Mucosa of descending colon (tissue), 3 donors: ENCODE measurements around the gene RGS11. TPM values are rescaled to one million over a fixed set of nuclear protein-coding genes. Genes with fewer than 3 reads are reported as not detected.
A peak's percentile ranks its signal among the peaks of the same experiment; 100 is the strongest.

Experiments used
- ATAC-seq: fragments of 200-7000 bp; cut with Tn5 transposase; one replicate; pipeline ENCODE4 v1.9.1; 2020; ENCODE audit warnings: mild to moderate bottlenecking, moderate library complexity
- DNase-seq, 3 donors: peaks; one replicate each; pipeline ENCODE4 v3.0.0-alpha.2; 2020
- H3K36me3 ChIP-seq: fragments of 200-600 bp; one replicate; pipeline ENCODE4 v1.8.0; 2021; ENCODE audit warnings: low read depth, mild to moderate bottlenecking
- H3K4me1 ChIP-seq: fragments of 200-600 bp; one replicate; pipeline ENCODE4 v1.8.0; 2021; ENCODE audit warnings: low read depth, mild to moderate bottlenecking
- H3K4me3 ChIP-seq: fragments of 200-600 bp; one replicate; pipeline ENCODE4 v1.8.0; 2021; ENCODE audit warnings: mild to moderate bottlenecking
- H3K9me3 ChIP-seq: fragments of 200-600 bp; one replicate; pipeline ENCODE4 v1.8.0; 2021; ENCODE audit warnings: mild to moderate bottlenecking
- intact Hi-C, 2 donors: fragments of 100-400 bp; cut with DNase I in 1 of 2; cut with micrococcal nuclease in 1 of 2; formaldehyde crosslinking; loops; one replicate each; pipeline versions ENCODE4 v1.11.0 to v1.11.1; 2022; cut with DNase I, micrococcal nuclease
- total RNA-seq, 3 donors: library from RNA; stranded (reverse); fragmentation: NEBNext Ultra II Directional in 2 of 3; extraction: Animal tissue kit (Norgen Biotek cat#: 25700) in 2 of 3; gene quantifications; one replicate each; pipeline versions ENCODE4 v1.2.1 to v1.2.4, GENCODE V29; 2021 to 2023
- TF ChIP-seq, protein P1 (sequence below): fragments of 200-600 bp; IDR thresholded peaks from one replicate; pipeline ENCODE4 v1.8.0; 2022; ENCODE audit warnings: antibody characterized with exemption, mild to moderate bottlenecking
- donor health status: DM: no; HTN: no; CAD: no; lungs with moderate emphysema.
- donor health status: DM: no; HTN: no; CAD: no.
- donor health status: DM: no; HTN: yes; CAD: no.

RGS11 gene
- total RNA-seq, 3 donors from 2014 or later: 2.6 to 10.0 (median 8.1) TPM

DNA sequence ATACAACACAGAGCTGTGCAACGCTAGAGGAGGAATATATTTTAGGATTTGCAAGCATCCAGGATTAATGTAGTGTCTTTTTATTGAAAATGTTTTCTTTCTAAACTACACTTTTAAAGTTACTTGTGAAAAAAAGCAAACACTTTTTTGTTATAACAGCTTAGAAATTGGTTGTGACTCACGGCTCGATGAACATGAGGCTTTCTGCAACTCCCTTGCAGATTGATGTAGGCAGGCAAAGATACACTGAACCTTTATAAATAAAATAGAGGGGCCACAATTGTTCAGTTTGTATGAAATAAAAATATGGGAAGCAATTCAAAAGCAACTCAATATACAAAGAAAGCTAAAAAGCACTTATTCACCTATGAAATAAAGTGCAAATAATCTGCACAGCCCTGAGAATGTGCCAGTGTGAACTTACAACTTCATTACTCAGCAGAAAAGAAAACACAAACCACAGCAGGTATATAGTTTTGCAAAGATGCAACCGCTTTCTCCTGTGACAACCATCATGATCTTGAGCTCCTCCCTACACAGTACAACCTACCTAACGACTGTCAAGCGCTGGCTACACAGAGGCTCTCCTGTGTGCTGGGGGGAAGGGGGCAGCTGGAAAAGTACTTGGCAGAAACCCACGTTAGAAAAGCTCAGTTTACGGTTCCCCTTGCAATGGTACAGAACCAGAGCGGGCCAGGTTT, 47.4 kb downstream of the RGS11 start:
- no peak for DNase-seq
- TF ChIP-seq, protein P1, sequence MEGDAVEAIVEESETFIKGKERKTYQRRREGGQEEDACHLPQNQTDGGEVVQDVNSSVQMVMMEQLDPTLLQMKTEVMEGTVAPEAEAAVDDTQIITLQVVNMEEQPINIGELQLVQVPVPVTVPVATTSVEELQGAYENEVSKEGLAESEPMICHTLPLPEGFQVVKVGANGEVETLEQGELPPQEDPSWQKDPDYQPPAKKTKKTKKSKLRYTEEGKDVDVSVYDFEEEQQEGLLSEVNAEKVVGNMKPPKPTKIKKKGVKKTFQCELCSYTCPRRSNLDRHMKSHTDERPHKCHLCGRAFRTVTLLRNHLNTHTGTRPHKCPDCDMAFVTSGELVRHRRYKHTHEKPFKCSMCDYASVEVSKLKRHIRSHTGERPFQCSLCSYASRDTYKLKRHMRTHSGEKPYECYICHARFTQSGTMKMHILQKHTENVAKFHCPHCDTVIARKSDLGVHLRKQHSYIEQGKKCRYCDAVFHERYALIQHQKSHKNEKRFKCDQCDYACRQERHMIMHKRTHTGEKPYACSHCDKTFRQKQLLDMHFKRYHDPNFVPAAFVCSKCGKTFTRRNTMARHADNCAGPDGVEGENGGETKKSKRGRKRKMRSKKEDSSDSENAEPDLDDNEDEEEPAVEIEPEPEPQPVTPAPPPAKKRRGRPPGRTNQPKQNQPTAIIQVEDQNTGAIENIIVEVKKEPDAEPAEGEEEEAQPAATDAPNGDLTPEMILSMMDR: no peak
- peak overlapping the region; percentile 57 for H3K4me3 ChIP-seq
- peaks cover 11% of the 10 kb centered on the region for H3K4me1 ChIP-seq
- H3K36me3 ChIP-seq: no peaks in the 10 kb centered on the region
- no peaks in the 10 kb centered on the region for H3K9me3 ChIP-seq
- ATAC-seq: peak; percentile 60
- intact Hi-C loops: no loop called here

DNA sequence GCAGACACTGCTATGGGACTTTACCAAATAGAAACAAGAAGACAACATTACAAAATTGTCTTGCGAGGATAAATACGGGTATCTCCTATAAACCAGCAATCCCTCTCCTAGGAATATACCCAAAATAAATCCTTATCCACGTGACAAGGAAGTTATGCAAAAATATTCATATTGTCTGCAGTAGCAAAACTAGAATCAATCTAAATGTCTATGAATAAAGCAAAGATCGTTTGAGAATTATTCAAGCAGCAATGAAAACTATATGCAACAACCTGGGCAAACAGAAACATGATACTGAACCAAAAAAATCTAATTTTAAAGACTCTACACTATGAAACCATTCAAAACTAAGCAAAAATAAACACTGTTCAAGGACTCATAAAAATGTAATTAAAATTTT, 55.7 kb downstream of the RGS11 start:
- Histone ChIP-seq H3K9me3 (no peaks in the 10 kb centered on the region), H3K4me3 (no peak overlapping the region), H3K4me1 (no peaks in the 10 kb centered on the region), H3K36me3 (no peaks in the 10 kb centered on the region)
- intact Hi-C loops: no loop called here
- TF ChIP-seq, protein P1: no peak
- ATAC-seq (no peak), DNase-seq (no peak)

Other genes starting within 250 kb of the RGS11 start
- 10 to 100 TPM; 10.0 to 13.0 (median 12.6) TPM for gene POLR3K, start 222.3 kb downstream of the RGS11 start, total RNA-seq
- 10 to 100 TPM; 18.8 to 24.9 (median 20.6) TPM for gene SNRNP25, start 222.1 kb downstream of the RGS11 start, total RNA-seq
- 10 to 100 TPM; 27.2 to 39.2 (median 36.9) TPM for gene RHBDF1, start 203.3 kb downstream of the RGS11 start, total RNA-seq
- gene MPG, start 197.7 kb downstream of the RGS11 start, total RNA-seq: 10 to 100 TPM; 25.0 to 30.3 (median 29.9) TPM
- gene NPRL3, start 137.3 kb downstream of the RGS11 start, total RNA-seq: 10 to 100 TPM; 20.0 to 27.0 (median 21.0) TPM
- gene HBZ, start 123.3 kb downstream of the RGS11 start, total RNA-seq: under 1 TPM in 1 of 3 donors, not detected in 2; 0.41 TPM
- gene HBM, start 110.0 kb downstream of the RGS11 start, total RNA-seq: not detected
- gene HBA2, start 103.1 kb downstream of the RGS11 start, total RNA-seq: 1 to 10 TPM in 2 of 3 donors, not detected in 1; 2.9 to 3.4 TPM
- 1 to 10 TPM in 2 of 3 donors, not detected in 1; 4.3 to 8.5 TPM for gene HBA1, start 99.3 kb downstream of the RGS11 start, total RNA-seq
- gene HBQ1, start 95.5 kb downstream of the RGS11 start, total RNA-seq: not detected
- gene LUC7L, start 46.5 kb downstream of the RGS11 start, total RNA-seq: 10 to 100 TPM; 47.8 to 86.8 (median 67.2) TPM
- 100 to 1,000 TPM in 1 of 3 donors, 10 to 100 TPM in 2; 87.1 to 129 (median 99.1) TPM for gene FAM234A, start 41.1 kb downstream of the RGS11 start, total RNA-seq
- gene ARHGDIG, start 4.6 kb upstream of the RGS11 start, total RNA-seq: 1 to 10 TPM; 1.7 to 6.8 (median 1.9) TPM
- 1 to 10 TPM in 2 of 3 donors, under 1 TPM in 1; 0.23 to 2.8 (median 1.3) TPM for gene PDIA2, start 7.2 kb upstream of the RGS11 start, total RNA-seq
- gene AXIN1, start 76.8 kb upstream of the RGS11 start, total RNA-seq: 10 to 100 TPM; 33.0 to 46.3 (median 40.0) TPM
- 10 to 100 TPM; 39.7 to 53.8 (median 49.1) TPM for gene MRPL28, start 94.6 kb upstream of the RGS11 start, total RNA-seq
- gene PGAP6, start 106.0 kb upstream of the RGS11 start, total RNA-seq: 100 to 1,000 TPM in 1 of 3 donors, 10 to 100 TPM in 2; 77.3 to 134 (median 95.7) TPM
- 100 to 1,000 TPM in 1 of 3 donors, 10 to 100 TPM in 2; 24.5 to 125 (median 43.6) TPM for gene NME4, start 121.3 kb upstream of the RGS11 start, total RNA-seq
- 10 to 100 TPM; 39.5 to 64.3 (median 56.0) TPM for gene DECR2, start 125.9 kb upstream of the RGS11 start, total RNA-seq
- gene RAB11FIP3, start 149.7 kb upstream of the RGS11 start, total RNA-seq: 10 to 100 TPM; 22.3 to 45.6 (median 30.7) TPM